Neural cell (in vitro differentiated cells): ENCODE results near the gene NCK2.

Source experiments
- CTCF ChIP-seq: fragments of 450-650 bp; IDR thresholded peaks from 2 replicates; pipeline ENCODE4 v1.5.1; 2014; ENCODE audit warnings: antibody characterized with exemption, mild to moderate bottlenecking, moderate library complexity; ENCODE audit not compliant: poor library complexity, severe bottlenecking
- EP300 ChIP-seq: fragments of 450-650 bp; conservative IDR thresholded peaks from 2 replicates; pipeline ENCODE4 v1.6.1; 2014; ENCODE audit warnings: antibody characterized with exemption, mild to moderate bottlenecking, moderate library complexity; ENCODE audit not compliant: poor library complexity, severe bottlenecking
- EZH2 ChIP-seq: fragments of 200-600, 300-800 bp; shearing (Covaris generic), sonication (generic); IDR thresholded peaks from 2 replicates; pipeline ENCODE4 v1.6.1; 2014; ENCODE audit warnings: antibody characterized with exemption, low read length, borderline replicate concordance, mild to moderate bottlenecking; ENCODE audit not compliant: insufficient read depth, poor library complexity, severe bottlenecking
- MXI1 ChIP-seq: fragments of 450-650 bp; conservative IDR thresholded peaks from 2 replicates; pipeline ENCODE4 v1.6.1; 2014; ENCODE audit warnings: antibody characterized with exemption, mild to moderate bottlenecking; ENCODE audit not compliant: poor library complexity, severe bottlenecking
- POLR2AphosphoS5 ChIP-seq: IDR thresholded peaks from 2 replicates; pipeline ENCODE4 v1.6.1; 2012
- RAD21 ChIP-seq: fragments of 450-650 bp; conservative IDR thresholded peaks from 2 replicates; pipeline ENCODE4 v1.6.1; 2014; ENCODE audit warnings: antibody characterized with exemption, mild to moderate bottlenecking, moderate library complexity
- REST ChIP-seq: IDR thresholded peaks from 2 replicates; pipeline ENCODE4 v1.6.1; 2012; ENCODE audit warnings: borderline replicate concordance
- SMC3 ChIP-seq: fragments of 450-650 bp; conservative IDR thresholded peaks from 2 replicates; pipeline ENCODE4 v1.6.1; 2014; ENCODE audit warnings: antibody characterized with exemption, mild to moderate bottlenecking, moderate library complexity; ENCODE audit not compliant: poor library complexity
- TAF1 ChIP-seq: IDR thresholded peaks from 2 replicates; pipeline ENCODE4 v1.6.1; 2012; ENCODE audit warnings: low read depth

- no peak for TF ChIP-seq POLR2AphosphoS5
- no peak for TF ChIP-seq CTCF
- TF ChIP-seq MXI1, result no peak
- no peak for TF ChIP-seq SMC3
- no peak for TF ChIP-seq TAF1
- TF ChIP-seq RAD21, result no peak
- TF ChIP-seq REST, result no peak
- TF ChIP-seq EZH2, result no peak
- no peak for TF ChIP-seq EP300
These were observed 179.6 kb downstream of the NCK2 start for GRCh38 chr2:105924271-105924670.
